Subcutaneous adipose tissue (tissue), 4 donors: ENCODE measurements around the gene CRIP3. TPM values are rescaled to one million over a fixed set of nuclear protein-coding genes. Genes with fewer than 3 reads are reported as not detected.

Source experiments
- total RNA-seq, 4 donors: library from RNA; depleted of rRNA; stranded (reverse); fragments of >200 nt; gene quantifications; one replicate each; pipeline ENCODE4 v1.1.0, GENCODE V29; 2016
- TF ChIP-seq, protein P1 (sequence below): fragments of 450-650 bp; IDR thresholded peaks from one replicate; pipeline ENCODE4 v1.5.1; 2016; ENCODE audit warnings: low read depth, mild to moderate bottlenecking, control low read depth, antibody characterized with exemption, moderate library complexity

Gene CRIP3, protein sequence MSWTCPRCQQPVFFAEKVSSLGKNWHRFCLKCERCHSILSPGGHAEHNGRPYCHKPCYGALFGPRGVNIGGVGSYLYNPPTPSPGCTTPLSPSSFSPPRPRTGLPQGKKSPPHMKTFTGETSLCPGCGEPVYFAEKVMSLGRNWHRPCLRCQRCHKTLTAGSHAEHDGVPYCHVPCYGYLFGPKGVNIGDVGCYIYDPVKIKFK
- 1 to 10 TPM in 1 of 4 donors, under 1 TPM in 1, not detected in 2; 0.88 to 2.0 TPM for total RNA-seq

DNA sequence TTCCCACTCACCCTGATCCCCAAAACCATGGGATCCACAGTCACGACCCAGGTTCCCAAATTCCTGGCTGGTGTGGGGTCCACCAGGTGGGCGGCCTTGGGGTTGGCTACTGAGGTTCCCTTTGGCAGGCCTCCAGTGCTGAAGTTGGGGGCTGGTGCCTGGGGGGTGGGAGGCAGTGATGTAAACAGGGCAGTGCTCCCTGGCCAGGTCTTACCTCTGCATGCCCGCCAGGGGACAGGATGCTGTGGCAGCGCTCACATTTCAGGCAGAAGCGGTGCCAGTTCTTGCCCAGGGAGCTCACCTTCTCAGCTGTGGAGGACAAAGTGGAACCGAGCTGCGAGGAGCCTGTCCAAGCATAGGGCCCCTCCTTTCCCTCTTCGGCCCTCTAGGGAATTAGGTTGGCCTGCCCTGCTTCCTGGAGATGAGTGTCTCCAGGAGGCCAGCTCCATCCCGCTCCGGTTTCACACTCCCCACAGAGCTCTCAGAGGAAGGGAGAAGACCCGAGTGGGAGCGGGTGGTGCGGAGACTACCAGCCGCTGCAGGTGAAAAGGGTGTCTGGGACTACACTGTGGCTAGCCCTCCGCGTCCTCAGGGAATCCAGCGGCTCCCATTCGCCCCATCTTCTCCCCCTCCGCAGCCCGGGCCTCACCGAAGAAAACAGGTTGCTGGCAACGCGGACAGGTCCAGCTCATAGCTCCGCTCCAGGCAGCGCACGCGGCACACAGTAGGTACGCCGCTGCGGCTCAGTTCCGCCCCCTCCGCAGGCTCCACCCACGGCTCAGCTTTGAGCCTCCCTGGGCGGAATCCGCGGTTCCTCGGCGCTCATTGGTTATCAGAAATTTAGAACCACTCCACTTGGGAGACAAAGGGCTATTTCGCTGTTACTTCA, at the start of gene CRIP3:
Gene CRIP3, minus strand, starts transcription at position 726 of the 889 bp plus-strand sequence. Its CDS starts 34 bp downstream, at position 692.
- TF ChIP-seq, protein P1, sequence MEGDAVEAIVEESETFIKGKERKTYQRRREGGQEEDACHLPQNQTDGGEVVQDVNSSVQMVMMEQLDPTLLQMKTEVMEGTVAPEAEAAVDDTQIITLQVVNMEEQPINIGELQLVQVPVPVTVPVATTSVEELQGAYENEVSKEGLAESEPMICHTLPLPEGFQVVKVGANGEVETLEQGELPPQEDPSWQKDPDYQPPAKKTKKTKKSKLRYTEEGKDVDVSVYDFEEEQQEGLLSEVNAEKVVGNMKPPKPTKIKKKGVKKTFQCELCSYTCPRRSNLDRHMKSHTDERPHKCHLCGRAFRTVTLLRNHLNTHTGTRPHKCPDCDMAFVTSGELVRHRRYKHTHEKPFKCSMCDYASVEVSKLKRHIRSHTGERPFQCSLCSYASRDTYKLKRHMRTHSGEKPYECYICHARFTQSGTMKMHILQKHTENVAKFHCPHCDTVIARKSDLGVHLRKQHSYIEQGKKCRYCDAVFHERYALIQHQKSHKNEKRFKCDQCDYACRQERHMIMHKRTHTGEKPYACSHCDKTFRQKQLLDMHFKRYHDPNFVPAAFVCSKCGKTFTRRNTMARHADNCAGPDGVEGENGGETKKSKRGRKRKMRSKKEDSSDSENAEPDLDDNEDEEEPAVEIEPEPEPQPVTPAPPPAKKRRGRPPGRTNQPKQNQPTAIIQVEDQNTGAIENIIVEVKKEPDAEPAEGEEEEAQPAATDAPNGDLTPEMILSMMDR: no peak

DNA sequence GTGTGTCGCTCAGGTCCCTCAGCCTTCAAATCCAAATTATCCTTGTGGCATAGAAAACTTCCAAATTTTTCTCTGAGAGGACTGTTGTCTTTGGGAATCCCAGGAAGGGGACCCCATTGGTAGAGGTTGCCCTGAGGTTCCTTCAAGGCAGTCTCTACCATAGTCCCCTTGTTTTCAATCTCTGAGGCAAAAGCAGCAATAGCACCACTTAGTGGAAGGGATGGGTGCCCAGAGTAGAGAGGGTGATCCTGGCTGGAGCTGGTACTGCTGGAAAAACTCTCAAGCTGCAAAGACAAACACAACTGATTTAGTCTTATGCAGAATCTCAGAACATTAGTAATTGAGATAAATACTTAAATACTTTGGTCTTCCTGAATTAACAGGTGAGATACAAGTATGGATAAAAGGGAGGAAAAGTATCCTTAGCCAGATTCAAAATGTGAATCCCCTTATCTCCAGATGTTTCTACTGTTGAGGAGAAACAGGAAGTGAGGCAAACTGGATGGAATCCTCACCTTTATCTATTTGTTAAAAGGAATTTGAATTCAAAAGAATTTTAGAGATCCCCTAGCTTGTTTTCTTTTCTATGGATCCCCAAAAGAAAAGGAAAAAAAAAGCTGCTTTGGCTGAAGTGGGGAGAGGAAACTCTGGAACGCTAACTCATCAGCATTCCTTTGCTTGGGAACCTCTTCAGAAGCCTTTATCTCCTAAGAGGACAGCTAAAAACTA, 47.4 kb upstream of the CRIP3 start:
- TF ChIP-seq, protein P1: no peak

DNA sequence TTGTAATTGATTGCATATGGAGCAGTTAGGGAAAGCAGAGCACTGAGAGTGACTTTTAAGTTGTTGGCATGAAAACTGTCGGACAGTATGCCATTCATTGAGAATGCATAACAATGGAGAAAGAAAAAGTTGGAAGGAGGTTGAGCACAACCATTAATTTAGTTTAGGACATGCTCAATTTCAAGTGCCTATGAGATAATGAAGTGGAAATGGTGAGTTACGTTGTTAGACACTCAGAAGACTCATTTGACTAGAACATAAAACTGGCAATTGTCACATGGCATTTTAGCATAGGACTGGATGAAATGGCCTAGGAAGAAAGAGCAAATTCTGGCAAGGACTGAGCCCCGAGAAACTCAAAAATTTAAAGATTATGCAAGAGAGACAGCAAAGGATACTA, 38.8 kb upstream of the CRIP3 start:
- TF ChIP-seq, protein P1: no peak

DNA sequence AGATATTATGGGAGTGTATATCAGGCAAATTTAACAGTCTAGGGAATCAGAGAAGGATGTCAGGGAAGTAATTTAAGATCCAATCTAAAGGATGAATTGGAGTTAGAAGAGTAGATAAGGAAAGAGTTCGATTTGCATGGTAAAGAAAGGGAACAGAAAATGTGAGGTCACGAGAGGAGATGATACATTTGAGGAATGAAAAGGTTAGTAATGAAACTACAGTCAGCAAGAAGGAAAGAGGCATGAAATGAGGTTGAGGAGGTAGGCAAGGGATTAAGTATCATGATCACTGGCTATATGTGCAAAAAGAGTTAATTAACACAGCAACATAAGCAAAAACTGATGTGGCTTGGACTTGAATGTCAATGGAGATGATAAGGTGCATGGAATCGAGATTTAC, 38.4 kb upstream of the CRIP3 start:
- TF ChIP-seq, protein P1: no peak

DNA sequence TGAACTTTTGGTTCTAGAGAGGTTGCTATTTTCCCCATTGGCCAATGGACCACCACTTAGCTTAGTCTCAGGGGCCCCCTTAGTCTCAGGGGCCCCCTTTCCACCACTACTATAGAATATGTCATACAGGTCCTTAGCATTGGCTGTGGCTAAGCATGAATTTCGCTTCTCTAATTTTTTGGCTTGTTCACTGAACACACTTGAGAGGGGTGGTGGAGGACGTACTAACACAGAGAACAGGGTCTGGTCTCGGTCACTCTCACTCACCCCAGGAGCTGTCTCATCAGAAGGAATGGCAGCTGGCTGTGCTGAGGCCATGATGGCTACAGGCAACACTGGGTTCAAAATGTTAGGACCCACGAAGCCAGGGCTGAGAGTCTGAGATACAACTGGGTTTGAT, 30.5 kb upstream of the CRIP3 start:
- TF ChIP-seq, protein P1: no peak

DNA sequence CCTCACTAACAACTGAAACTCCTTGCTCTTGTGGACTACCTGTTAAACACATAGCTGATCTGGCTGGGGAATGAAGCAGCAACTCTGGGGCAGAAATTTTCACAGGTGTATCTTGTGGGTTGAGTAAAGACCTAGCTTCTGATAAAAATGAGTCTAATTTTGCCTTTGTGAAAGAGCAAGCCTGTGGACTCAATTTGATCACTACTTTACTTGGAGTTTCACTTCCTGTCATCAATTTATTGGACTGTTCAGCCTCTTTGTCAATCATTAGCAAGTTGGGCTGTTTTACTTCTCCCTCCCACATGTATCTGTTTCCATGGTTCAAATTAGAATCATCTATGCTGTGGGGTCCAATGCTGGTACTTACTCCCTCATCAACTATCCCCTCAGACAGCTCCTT, 29.6 kb upstream of the CRIP3 start:
- TF ChIP-seq, protein P1: no peak

DNA sequence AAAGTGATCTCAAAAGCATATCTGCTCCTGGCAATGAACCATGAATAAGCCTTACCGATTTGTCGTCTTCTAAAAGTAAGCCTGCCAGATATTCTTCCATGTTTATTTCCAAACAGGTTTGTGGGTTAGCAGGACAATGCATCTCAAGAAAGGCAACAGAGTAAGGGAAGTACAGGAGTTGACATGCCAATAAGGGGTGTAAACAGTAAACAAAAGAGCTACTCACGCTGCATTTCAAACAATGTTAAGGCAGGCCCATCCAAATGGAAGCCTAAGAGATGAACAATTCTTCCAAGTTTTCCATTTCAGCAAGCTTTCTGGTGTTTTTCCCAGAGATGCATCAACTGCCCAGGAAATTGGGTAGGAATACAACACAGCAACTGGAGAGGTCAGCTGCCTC, 27.8 kb upstream of the CRIP3 start:
- TF ChIP-seq, protein P1: no peak
